Upper lobe of left lung (tissue), 4 donors: ENCODE results near the gene MITF.

ENCODE experiments used
- POLR2A ChIP-seq, 4 donors: fragments of 450-650 bp; IDR thresholded peaks; one replicate each; pipeline ENCODE4 v1.5.1; 2016 to 2017; ENCODE audit warnings: antibody characterized with exemption in 4 of 4, mild to moderate bottlenecking in 2 of 4
- POLR2AphosphoS5 ChIP-seq, 2 donors: sonication (generic); formaldehyde crosslinking; IDR thresholded peaks; one replicate each; pipeline ENCODE4 v1.5.1; 2017; ENCODE audit warnings: antibody characterized with exemption in 2 of 2

GRCh38 chr3:69941439-69942176 is 202.3 kb downstream of the MITF start:
- no peak for TF ChIP-seq POLR2A (IDR thresholded peaks at IDR 0.05)
- TF ChIP-seq POLR2AphosphoS5 (IDR thresholded peaks at IDR 0.05), result no peak
